Fibroblast of the conjunctiva (primary cell): ENCODE data around the gene C1QTNF3.
A peak's percentile ranks its signal among the peaks of the same experiment; 100 is the strongest.
"Not testable (repeated sequence)": the region's sequence is repeated elsewhere in the genome, so short reads cannot be mapped to it uniquely, and the experiment has no call there.

Experiments used
- DNase-seq: peaks from one replicate; pipeline ENCODE4 v3.0.0-alpha.2; 2010; ENCODE audit warnings: low read depth

The C1QTNF3 gene

DNA sequence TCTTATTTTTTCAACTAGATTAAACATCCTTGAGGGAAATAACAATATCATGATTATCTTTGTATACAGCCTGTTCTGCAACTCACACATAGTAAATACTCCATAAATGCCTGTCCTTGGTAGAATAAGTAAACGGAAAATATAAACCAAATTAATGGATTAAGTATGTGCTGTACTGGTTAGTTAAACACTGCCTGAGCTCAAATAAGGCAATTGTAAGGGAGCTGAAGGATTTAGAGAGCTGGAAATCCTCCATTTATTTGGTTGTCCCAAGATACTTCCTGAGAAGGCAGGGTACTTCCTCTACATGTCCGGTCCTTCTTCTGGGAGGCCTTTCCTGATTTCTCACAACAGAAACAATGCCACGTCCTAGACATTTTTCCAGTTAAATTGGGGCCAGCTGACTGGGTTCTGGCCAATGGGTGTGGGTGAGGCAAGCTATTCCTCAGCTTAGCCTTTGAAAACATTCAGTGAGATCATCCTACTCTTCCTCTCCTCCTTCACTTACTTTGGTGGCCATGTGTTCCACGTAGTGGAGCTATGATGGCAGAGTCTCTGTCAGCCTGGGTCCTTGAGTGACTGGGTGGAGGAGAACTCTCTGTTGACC is 8.5 kb upstream of the C1QTNF3 start:
- no peak for DNase-seq

GRCh38 chr5:34047774-34048572 is 5.0 kb upstream of the C1QTNF3 start:
- DNase-seq = no peak

GRCh38 chr5:34047143-34047542 is 4.1 kb upstream of the C1QTNF3 start:
- DNase-seq = no peak

- DNase-seq = peak; percentile 8
Measured at GRCh38 chr5:34045996-34046395, 3.0 kb upstream of the C1QTNF3 start.

- DNase-seq = no peak
Measured at GRCh38 chr5:34045023-34045422, 2.0 kb upstream of the C1QTNF3 start.

- no peak for DNase-seq
Measured at GRCh38 chr5:34042321-34042720, 692 bp downstream of the C1QTNF3 start.

DNA sequence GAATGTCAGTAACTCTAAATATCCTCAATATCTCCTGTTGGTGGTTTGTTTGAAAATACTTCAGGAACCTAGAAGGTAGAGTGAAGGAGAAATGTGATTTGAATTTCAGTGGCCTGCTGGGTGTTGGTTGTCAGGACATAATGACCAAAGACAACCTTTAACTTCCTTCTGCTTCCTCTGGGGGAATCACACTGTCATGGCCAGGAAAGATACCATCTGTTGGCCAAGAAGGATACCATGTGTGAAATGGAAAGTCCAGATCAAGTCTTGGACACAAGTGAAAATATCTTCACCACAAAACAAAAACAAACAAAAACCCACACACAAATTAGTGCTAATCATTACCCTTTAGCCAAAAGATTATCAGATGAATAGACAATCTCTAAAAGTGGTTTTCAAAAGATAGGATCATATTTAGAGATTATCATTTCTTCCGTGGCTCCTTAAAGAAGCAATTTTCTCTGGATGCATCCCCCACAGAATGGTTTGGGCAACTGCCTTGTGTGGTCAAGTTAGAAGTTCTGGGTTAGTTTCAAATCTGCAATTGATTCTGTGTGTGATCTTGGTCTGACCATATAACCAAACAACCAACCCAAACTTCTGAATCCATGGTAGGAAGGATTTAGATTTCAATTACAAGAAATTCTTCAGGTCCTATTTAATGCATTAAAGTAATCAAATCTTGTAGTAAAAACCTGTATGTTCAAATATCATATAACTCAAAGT is 1.6 kb downstream of the C1QTNF3 start:
- DNase-seq = no peak

GRCh38 chr5:34040472-34040871 is 2.5 kb downstream of the C1QTNF3 start:
- DNase-seq = no peak

GRCh38 chr5:34039398-34040157 is 3.4 kb downstream of the C1QTNF3 start:
- DNase-seq = no peak

GRCh38 chr5:34038838-34039237 is 4.2 kb downstream of the C1QTNF3 start:
- DNase-seq = no peak

- no peak for DNase-seq
Measured at GRCh38 chr5:34038390-34038789, 4.6 kb downstream of the C1QTNF3 start.

GRCh38 chr5:34037726-34038125 is 5.3 kb downstream of the C1QTNF3 start:
- DNase-seq = no peak

DNA sequence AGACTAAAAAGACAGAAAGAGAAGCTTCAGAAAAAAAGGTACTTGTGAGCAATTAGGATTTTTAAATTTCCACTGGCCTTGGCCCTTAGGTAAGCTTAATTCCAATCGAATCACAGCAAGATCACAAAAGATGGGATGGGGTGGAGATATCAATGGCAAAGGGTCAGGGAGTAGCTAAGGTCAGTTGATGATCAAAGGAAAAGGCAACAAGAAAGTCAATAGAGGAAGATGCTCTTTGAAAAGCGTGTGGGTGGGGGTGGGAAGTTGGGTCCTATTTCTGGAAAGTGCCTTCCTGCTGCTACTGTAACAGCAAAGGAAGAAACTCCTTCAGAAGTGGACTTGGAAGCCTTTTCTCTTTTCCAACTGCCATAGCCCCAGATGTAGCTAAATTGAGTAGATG is 7.3 kb downstream of the C1QTNF3 start:
- DNase-seq = no peak

DNA sequence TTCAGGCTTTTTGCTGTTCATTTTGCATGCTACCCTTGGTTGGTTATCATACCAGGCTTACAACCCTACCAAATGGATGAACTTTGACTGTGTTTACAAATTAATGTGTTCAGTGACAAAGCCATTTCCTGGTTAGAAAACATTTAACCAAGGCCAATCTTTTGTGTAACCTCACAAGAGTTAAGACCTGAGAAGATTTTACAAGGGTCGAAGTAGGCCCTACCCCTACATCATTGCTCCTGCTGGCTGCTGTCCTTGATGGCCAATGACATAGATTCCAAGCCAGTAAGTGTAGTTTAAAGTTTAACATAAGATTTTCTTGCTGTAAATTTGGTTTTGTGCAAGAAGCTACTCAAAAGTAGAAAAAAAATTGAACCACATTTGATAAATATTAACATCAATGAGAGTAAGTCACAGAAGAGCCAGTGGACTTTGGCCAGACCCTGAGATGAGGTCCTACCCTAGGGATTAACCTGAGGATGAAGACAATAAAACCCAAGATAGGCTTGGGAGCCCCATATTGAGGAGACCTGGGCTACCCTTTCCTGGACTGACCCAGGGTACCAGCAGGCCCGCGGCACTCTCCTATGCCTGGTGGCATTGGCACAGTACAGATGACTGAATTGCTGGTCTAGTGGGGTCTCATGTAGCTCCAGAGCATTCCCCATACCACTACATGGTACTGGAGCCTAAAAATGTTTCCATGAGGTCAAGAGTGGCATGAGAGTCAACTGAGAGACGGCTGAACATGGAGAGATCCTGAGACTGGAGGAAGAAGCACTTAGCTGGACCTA is 8.3 kb downstream of the C1QTNF3 start:
- no peak for DNase-seq

DNA sequence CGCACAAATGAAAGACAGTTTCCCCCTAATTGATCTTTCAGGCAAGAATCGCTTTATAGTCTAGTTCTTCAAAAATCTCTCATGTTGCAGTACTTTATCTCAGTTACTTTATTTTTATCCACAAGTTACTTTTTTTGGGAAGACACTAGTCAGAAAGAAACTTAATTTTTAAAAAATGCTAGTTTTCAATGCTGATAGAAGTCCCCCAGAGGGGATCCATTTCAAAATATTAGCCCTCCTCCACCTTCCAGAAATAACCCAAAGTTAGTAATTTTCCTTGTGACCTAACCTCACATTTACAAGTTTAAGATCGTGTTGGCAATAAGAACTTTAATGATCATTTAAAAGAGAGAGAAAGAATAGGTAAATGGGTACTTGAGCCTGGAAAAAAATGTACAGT is 11.0 kb downstream of the C1QTNF3 start:
- no peak for DNase-seq

DNA sequence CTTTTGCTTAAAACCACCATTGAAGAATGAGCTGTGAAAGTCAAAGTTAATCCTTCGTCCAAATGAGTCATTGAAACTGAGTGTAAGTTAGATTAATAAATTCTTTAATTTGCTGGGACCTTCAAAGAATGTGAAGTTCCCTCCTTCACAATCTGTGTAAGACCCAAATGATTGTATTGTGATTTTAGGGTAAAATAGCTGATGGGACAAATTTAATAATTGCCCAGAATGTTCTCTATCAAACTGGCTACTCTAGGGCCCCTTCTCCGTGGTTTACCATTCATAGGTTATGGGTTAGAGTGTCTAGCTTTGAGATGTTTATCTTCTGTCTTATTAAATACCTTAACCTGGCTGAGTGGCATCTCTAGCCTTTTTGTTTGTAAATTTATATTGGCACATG is 11.9 kb downstream of the C1QTNF3 start:
- DNase-seq = no peak

- DNase-seq = not testable (repeated sequence)
Measured at GRCh38 chr5:34030585-34030984, 12.4 kb downstream of the C1QTNF3 start.

DNA sequence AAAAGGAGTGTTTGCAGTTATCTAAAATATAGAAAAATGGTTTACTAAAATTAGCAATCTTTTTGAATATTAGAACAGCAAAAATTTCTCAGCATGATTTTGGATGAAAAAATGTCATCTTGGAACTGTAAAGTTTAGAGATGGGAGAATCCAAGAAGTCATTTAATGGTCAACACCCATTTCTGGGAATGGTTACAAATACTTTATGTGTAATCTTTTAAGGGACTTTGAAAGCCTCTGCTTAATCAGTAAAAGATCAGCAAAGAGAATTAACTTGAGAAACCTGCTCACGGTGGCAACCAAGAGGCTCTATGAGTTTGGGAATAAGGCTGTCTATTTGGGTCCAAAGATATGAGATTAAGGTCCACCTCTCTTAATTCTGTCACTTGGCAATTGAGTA is 13.0 kb downstream of the C1QTNF3 start:
- no peak for DNase-seq

GRCh38 chr5:34028349-34028748 is 14.7 kb downstream of the C1QTNF3 start:
- no peak for DNase-seq

GRCh38 chr5:34026089-34026761 is 16.8 kb downstream of the C1QTNF3 start:
- no peak for DNase-seq

DNA sequence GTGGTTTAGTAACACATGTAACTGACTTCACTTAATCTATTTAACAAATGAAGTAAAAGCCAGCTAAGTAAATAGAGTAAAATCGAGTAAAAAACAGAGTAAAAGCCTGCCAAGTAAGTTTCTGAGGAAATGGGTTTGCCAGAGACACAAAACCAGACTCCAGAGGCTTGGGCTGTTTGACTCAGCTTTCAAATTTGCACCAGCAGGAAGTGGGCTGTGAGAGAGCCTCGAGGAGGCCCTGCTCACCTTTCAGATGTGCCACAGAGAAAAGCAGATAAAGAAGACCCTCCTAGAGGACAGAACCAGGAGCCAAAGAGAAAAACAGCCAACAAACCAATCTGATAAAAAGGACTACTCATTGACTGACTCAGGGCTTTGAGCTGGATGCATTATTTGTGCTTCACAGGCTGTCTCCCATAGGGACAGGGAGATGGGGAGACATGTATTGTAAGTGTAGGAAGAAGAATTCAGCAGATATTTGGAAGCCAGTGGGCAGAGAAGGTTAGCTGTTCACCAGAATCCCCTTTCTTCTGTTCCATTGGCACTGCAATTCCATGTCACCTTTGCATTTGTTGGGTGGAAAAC is 20.8 kb downstream of the C1QTNF3 start:
- DNase-seq = no peak
